NCI-H187 (cell line): ENCODE measurements around the gene CAPZA1.

Experiments used
- DNase-seq, 2 experiments: peaks; one replicate each; lab custom pipeline; 2025; lab: John Stamatoyannopoulos, UW

The CAPZA1 gene

GRCh38 chr1:112676543-112676942 lies 56.9 kb downstream of the CAPZA1 start:
- no peak for DNase-seq

GRCh38 chr1:112677501-112677900 lies 57.9 kb downstream of the CAPZA1 start:
- DNase-seq: no peak

DNA sequence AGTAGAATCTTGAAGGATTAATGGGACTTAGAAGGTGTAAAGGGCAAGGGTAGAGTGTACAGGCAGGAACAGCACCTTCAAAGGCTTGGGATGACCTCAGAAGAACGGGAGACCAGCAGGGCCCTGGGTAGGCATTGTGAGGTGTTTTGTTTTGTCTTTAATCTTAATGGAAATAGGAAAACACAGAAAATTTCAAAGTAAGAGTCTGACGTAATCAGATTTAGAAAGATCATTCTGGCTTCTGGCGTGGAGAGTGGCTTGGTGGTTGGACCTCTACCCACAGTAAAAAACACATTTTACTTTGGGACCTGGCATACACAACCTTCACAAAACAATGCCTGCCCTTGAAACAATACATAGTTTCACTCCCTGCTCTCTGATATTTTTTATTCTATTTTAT lies 59.0 kb downstream of the CAPZA1 start:
- DNase-seq: no peak

DNA sequence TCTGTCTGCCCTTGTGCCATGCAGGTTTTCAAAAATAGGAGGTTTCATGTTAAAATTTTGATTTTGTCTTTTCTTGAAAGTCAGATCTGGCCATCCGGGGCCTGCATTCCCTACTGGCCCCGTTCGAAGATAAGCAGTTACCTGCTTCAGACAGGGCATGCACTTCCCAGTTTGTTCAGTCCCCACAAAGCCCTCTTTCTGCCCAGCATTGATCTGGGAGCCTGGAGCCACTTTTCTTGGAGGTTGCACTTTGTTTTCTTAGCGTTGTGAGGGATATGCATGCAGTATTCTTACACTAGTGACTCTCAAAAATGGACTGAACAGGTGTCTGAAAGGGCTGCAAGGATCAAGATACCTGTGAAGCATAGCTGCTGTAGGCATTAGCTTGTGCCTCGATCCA lies 66.3 kb downstream of the CAPZA1 start:
- no peak for DNase-seq

- DNase-seq: no peak
These were observed 66.8 kb downstream of the CAPZA1 start for GRCh38 chr1:112686417-112686816.

DNA sequence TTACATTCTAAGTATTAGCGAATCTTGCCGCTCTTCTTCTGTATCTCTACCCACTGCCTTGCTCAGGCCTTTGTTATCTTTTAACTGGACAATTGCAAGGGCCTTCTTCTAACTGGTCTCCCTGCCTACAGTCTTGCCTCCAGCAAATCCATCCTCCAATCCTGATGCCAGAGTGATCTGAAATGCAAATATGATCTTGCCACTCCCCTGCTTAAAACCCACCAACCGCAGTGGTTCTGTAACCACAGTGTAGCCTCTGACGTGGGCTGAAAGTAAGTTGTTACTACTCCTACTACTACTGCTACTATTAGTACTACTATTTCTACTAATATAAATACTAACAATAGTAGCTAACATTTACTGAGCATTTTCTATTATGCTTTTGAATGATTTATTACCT lies 67.2 kb downstream of the CAPZA1 start:
- DNase-seq: no peak

DNA sequence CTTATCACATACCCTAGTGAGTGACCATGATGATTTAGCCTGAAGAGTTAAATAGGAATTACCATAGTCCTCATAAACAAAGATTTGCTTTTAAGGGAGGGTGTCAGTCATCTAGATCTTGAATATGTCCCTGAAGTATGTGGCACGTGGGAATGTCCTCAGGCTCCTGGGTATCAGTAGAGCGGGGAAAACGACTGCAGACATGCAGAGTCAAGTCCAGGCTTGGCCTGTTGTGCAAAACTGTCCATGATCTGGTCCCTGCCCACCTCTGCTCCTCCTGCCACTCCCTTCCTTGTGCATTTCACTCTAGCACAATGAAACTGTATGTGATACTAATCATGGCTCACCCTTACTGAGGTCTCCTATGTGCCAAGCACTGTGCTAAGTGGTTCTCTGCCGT lies 67.7 kb downstream of the CAPZA1 start:
- DNase-seq: no peak

- DNase-seq: no peak
These were observed 68.3 kb downstream of the CAPZA1 start for GRCh38 chr1:112687785-112688496.

- no peak for DNase-seq
These were observed 69.2 kb downstream of the CAPZA1 start for GRCh38 chr1:112688781-112689193.

- no peak for DNase-seq
These were observed 69.7 kb downstream of the CAPZA1 start for GRCh38 chr1:112689196-112689841.

DNA sequence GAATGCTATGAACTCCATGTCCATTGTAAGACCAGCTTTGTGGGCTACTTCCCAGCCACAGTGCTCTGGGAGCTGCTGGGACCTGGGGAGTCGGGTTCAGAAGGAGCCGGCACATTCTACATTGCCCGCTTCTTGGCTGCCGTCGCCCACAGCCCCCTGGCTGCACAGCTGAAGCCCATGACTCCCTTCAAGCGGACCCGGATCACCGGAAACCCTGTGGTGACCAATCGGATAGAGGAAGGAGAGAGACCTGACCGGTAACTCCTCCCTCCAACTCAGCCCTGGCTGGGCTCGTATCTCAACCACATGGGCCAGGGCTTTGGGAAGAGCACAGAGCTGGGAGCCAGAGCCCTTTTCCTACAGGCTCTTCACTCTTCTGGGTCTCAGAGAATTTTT lies 70.2 kb downstream of the CAPZA1 start:
- no peak for DNase-seq

GRCh38 chr1:112692681-112693080 lies 73.0 kb downstream of the CAPZA1 start:
- DNase-seq: no peak

GRCh38 chr1:112693821-112694220 lies 74.2 kb downstream of the CAPZA1 start:
- DNase-seq: no peak

DNA sequence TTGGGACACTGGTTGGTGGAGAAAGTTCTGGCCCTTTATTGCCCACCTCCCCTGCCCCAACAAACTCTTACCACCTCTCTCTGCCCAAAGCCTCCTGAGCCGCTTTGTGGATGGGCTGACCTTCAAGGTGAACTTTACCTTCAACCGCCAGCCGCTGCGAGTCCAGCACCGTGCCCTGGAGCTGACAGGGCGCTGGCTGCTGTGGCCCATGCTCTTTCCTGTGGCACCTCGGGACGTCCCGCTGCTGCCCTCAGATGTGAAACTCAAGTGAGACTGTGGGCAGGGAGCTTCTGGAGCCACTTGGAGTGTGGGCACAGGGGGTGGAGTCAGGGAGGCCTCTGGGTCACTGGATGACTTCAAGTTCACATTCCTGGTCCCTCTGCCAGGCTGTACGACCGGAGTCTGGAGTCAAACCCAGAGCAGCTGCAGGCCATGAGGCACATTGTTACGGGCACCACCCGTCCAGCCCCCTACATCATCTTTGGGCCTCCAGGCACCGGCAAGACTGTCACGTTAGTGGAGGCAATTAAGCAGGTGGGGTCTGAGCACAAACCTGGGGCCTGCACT lies 74.8 kb downstream of the CAPZA1 start:
- DNase-seq: no peak

DNA sequence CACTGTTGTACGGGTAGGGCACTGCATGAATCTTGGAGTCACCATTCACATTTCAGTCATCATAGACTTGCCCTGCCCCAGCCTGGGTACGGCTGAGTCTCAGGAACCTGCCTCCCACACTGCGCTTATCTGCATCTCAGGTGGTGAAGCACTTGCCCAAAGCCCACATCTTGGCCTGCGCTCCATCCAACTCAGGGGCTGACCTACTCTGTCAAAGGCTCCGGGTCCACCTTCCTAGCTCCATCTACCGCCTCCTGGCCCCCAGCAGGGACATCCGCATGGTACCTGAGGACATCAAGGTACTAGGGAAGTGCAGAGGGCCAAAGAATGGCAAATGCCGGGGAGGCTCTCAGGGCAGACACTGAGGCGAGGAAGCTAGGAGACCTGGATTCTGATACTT lies 75.6 kb downstream of the CAPZA1 start:
- no peak for DNase-seq

- DNase-seq: no peak
These were observed 77.1 kb downstream of the CAPZA1 start for GRCh38 chr1:112696578-112697314.

DNA sequence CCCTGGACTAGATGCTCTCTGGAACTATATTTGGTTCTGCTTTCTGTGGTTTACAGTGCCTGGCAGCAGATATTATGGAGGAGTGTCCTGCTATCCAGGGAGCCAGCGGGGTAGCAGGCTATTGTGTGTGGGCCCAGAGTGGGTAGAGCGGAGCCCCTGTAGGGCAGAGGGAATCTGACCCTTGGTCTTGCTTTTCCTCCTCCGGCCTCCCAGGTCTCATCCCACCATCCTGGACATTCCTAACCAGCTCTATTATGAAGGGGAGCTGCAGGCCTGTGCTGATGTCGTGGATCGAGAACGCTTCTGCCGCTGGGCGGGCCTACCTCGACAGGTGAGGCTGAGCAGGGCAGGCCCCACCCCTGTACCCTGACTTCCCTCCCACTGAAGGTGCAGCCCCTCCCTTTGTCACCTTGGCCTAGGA lies 78.2 kb downstream of the CAPZA1 start:
- DNase-seq: no peak

DNA sequence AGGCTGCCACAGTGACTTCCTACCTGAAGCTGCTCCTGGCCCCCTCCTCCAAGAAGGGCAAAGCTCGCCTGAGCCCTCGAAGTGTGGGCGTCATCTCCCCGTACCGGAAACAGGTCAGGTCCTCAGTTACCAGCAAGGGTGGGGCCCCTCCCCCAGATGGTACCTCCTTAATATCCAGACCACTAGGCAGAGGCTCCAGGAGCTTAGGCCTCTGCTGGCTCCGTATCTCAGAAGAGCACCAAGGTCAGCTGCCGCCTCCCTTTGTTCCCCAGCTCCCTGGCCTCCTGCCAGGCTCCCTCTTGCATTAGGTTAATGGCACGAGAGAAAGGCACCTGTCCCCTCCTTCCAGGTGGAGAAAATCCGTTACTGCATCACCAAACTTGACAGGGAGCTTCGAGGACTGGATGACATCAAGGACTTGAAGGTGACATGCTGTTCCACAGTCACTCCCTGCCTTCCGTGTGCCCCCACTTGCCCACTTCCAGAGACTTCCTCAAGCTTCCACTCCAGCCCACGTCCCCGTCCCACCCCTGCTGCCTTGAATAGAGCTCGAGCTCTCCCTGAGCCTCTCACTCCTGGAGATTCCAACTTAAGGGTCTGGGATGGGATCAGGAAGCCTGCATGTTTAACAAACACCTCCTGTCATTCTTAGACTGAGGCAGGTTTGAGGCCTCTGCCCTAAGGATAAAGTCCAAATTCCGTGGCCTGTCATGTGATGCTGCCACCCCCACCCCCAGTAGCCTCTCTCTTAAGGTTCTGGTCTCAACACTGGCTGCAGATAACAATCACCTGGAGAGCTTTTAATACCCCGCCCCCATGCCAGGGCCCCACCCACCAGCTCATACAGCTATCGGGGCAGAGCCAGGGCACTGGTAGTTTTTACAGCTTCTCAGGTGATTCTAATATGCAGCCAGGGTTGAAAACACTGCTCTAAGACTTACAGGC lies 79.0 kb downstream of the CAPZA1 start:
- peak; percentile 11 to 63 for DNase-seq

- no peak for DNase-seq
These were observed 80.0 kb downstream of the CAPZA1 start for GRCh38 chr1:112699425-112700144.

DNA sequence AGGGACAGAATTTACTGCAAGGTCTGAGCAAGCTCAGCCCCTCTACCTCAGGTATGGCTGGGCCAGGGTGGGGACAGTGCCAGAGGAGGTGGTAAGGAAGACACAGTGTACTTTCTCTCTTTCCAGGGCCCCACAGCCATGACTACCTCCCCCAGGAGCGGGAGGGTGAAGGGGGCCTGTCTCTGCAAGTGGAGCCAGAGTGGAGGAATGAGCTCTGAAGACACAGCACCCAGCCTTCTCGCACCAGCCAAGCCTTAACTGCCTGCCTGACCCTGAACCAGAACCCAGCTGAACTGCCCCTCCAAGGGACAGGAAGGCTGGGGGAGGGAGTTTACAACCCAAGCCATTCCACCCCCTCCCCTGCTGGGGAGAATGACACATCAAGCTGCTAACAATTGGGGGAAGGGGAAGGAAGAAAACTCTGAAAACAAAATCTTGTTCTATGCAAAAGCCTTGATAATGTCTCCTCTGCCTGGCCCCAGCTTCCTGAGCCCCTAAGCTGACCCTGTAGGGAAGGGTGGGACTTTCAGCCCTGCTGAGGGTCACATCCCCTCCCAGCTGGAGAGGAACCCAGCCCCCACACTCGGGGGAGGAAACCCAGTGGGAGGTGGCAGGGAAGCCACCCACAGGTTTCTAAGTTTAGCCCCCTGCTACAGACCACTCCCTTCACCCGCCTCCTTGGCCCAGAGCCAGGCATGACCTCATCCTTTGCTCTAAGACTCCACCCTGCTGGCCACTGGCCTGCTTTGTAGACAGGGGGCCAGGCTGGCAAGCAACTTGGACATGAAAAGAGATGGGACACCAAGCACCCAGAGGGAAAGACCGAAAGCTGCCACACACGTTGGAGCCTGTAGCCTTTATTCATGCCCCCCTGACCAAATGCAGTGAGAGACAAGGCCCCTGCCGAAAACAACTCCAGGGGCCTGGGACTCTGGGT lies 80.9 kb downstream of the CAPZA1 start:
- DNase-seq: no peak
